ENCODE results near the gene SVOP.

SVOP gene

DNA sequence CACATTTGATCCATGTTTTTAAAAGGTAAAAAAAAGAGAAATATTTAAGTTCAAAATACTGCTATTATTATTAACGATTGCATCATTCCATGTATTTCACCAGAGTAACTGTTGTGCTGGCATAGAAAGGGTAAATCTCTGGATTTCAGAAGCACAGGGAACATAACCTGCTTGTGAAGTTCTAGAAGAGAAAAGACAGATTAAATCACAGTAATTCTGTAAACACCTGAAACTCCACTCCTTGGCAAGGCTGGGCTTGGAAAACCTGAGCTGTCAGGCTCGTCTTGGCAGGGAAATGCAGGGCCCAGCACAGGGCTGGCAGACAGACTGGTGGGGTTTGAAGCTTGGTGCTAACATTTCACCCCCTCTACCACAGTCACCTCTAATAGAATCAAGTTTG lies 35.1 kb downstream of the SVOP start:
- no peaks in the 10 kb centered on the region for H3K27me3 ChIP-seq (ENCODE audit: insufficient read depth, low read length, poor library complexity, severe bottlenecking)
- H3K4me2 ChIP-seq (ENCODE audit: low read depth, low read length, poor library complexity, severe bottlenecking) = no peak overlapping the region
- H3K9me3 ChIP-seq (ENCODE audit: insufficient read depth, low read depth, low read length) = no peaks in the 10 kb centered on the region
- H3K4me3 ChIP-seq (ENCODE audit: low read length, poor library complexity, severe bottlenecking) = no peak overlapping the region
- no peak overlapping the region for H2AFZ ChIP-seq (ENCODE audit: low read length)
- no peaks in the 10 kb centered on the region for H4K20me1 ChIP-seq (ENCODE audit: insufficient read depth, low read length, poor library complexity, severe bottlenecking)
- H3K9me2 ChIP-seq (replicated peaks; ENCODE audit: low read depth, low read length) = no peaks in the 10 kb centered on the region
- no peaks in the 10 kb centered on the region for H3K79me2 ChIP-seq (ENCODE audit: insufficient read depth, low read length)
- H3F3A ChIP-seq (ENCODE audit: low read depth) = no peaks in the 10 kb centered on the region
- TF ChIP-seq, protein P1, sequence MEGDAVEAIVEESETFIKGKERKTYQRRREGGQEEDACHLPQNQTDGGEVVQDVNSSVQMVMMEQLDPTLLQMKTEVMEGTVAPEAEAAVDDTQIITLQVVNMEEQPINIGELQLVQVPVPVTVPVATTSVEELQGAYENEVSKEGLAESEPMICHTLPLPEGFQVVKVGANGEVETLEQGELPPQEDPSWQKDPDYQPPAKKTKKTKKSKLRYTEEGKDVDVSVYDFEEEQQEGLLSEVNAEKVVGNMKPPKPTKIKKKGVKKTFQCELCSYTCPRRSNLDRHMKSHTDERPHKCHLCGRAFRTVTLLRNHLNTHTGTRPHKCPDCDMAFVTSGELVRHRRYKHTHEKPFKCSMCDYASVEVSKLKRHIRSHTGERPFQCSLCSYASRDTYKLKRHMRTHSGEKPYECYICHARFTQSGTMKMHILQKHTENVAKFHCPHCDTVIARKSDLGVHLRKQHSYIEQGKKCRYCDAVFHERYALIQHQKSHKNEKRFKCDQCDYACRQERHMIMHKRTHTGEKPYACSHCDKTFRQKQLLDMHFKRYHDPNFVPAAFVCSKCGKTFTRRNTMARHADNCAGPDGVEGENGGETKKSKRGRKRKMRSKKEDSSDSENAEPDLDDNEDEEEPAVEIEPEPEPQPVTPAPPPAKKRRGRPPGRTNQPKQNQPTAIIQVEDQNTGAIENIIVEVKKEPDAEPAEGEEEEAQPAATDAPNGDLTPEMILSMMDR (conservative IDR thresholded peaks at IDR 0.05; ENCODE audit: low read length) = no peak
- no peak for TF ChIP-seq EZH2phosphoT487 (IDR thresholded peaks at IDR 0.05; ENCODE audit: borderline replicate concordance)
- H3K36me3 ChIP-seq (ENCODE audit: insufficient read depth, low read length) = no peaks in the 10 kb centered on the region
- H3K9ac ChIP-seq (ENCODE audit: low read depth, low read length, poor library complexity, severe bottlenecking) = no peak overlapping the region
- no peaks in the 10 kb centered on the region for H3K4me1 ChIP-seq (ENCODE audit: insufficient read depth, low read length, poor library complexity, severe bottlenecking)

DNA sequence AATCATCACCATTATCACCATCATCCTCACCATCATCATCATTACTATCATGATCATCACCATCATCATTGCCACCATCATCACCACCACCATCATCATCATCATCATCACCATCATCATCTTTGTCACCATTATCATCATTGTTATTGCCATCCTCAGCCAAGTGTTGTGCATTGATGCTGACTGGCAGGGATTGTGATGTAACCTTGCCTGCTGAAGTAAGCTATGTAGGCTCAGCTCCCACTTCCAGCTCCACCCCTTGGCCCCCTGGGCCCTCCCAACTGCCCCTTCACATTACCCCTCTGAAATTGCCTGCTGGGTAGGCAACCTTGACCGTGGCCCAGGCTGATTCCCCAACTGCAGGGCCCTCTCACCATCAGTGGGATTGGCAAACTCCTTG lies 37.6 kb downstream of the SVOP start:
- Histone ChIP-seq H3K36me3 (ENCODE audit: insufficient read depth, low read length) (no peaks in the 10 kb centered on the region), H2AFZ (ENCODE audit: low read length) (no peak overlapping the region), H3F3A (ENCODE audit: low read depth) (no peaks in the 10 kb centered on the region), H3K4me2 (ENCODE audit: low read depth, low read length, poor library complexity, severe bottlenecking) (no peak overlapping the region), H3K9ac (ENCODE audit: low read depth, low read length, poor library complexity, severe bottlenecking) (no peak overlapping the region), H3K79me2 (ENCODE audit: insufficient read depth, low read length) (no peaks in the 10 kb centered on the region), H3K4me3 (ENCODE audit: low read length, poor library complexity, severe bottlenecking) (no peak overlapping the region), H3K9me3 (ENCODE audit: insufficient read depth, low read depth, low read length) (no peaks in the 10 kb centered on the region), H4K20me1 (ENCODE audit: insufficient read depth, low read length, poor library complexity, severe bottlenecking) (no peaks in the 10 kb centered on the region), H3K27me3 (ENCODE audit: insufficient read depth, low read length, poor library complexity, severe bottlenecking) (no peaks in the 10 kb centered on the region), H3K4me1 (ENCODE audit: insufficient read depth, low read length, poor library complexity, severe bottlenecking) (no peaks in the 10 kb centered on the region), H3K9me2 (replicated peaks; ENCODE audit: low read depth, low read length) (no peaks in the 10 kb centered on the region)
- TF ChIP-seq EZH2phosphoT487 (IDR thresholded peaks at IDR 0.05; ENCODE audit: borderline replicate concordance) = no peak
- TF ChIP-seq, protein P1 (conservative IDR thresholded peaks at IDR 0.05; ENCODE audit: low read length) = no peak

DNA sequence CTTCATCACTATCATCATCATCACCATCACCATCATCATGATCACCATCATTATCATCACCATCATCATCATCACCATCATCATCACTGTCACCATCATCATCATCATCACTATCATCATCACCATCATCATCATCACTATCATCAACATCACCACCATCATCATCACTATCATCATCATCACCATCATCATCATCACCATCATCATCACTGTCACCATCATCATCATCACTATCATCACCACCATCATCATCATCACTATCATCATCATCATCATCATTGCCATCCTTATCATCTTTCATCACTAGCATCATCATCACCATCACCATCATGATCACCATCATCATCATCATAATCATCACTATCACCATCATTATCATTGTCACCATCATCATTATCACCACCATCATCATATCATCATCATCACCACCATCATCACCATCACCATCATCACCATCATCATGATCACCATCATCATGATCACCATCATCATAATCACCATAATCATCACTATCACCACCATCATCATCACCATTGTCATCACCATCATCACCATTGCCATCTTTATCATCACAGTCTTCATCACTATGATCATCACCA lies 38.1 kb downstream of the SVOP start:
- Histone ChIP-seq H3K9me2 (replicated peaks; ENCODE audit: low read depth, low read length) (no peaks in the 10 kb centered on the region), H3K9ac (ENCODE audit: low read depth, low read length, poor library complexity, severe bottlenecking) (no peak overlapping the region), H3K4me3 (ENCODE audit: low read length, poor library complexity, severe bottlenecking) (no peak overlapping the region), H4K20me1 (ENCODE audit: insufficient read depth, low read length, poor library complexity, severe bottlenecking) (no peaks in the 10 kb centered on the region), H3K9me3 (ENCODE audit: insufficient read depth, low read depth, low read length) (no peaks in the 10 kb centered on the region), H3K4me2 (ENCODE audit: low read depth, low read length, poor library complexity, severe bottlenecking) (no peak overlapping the region), H3K27me3 (ENCODE audit: insufficient read depth, low read length, poor library complexity, severe bottlenecking) (no peaks in the 10 kb centered on the region), H2AFZ (ENCODE audit: low read length) (no peak overlapping the region), H3F3A (ENCODE audit: low read depth) (no peaks in the 10 kb centered on the region), H3K4me1 (ENCODE audit: insufficient read depth, low read length, poor library complexity, severe bottlenecking) (no peaks in the 10 kb centered on the region), H3K36me3 (ENCODE audit: insufficient read depth, low read length) (no peaks in the 10 kb centered on the region), H3K79me2 (ENCODE audit: insufficient read depth, low read length) (no peaks in the 10 kb centered on the region)
- TF ChIP-seq, protein P1 (conservative IDR thresholded peaks at IDR 0.05; ENCODE audit: low read length) = no peak
- no peak for TF ChIP-seq EZH2phosphoT487 (IDR thresholded peaks at IDR 0.05; ENCODE audit: borderline replicate concordance)
